ENCODE data around the gene RABAC1. TPM values are rescaled to one million over a fixed set of nuclear protein-coding genes. Genes with fewer than 3 reads are reported as not detected.

The RABAC1 gene
- polyA plus RNA-seq, 1 experiment: 149 TPM

- ChIA-PET CTCF (interaction anchor here (2.0 to 2.8 kb wide), 2 partner anchors 78 to 83 kb away, joined by 8 to 11 read pairs; no protein-coding TSS in a partner anchor), POLR2A (interaction anchor here (0.6 to 1.4 kb wide), 2 partner anchors 9 to 79 kb away, joined by 6 to 7 read pairs; no protein-coding TSS in a partner anchor)
- no peaks in the 10 kb centered on the region for H3K9me3 ChIP-seq (ENCODE audit: control insufficient read depth, insufficient read depth, low read length)
- DNase-seq (ENCODE audit: low read depth, low spot score): peak; percentile 16
- H3K4me3 ChIP-seq (ENCODE audit: low read depth, low read length): 0 out of 2 replicates have a peak overlapping the region, but pooled peaks have one; percentile 22
- no peaks in the 10 kb centered on the region for H3K27me3 ChIP-seq (ENCODE audit: control insufficient read depth, insufficient read depth, low read length)
- peak; percentile 96 for TF ChIP-seq CTCF (IDR thresholded peaks at IDR 0.05; ENCODE audit: low read depth, low read length)
- H3K27ac ChIP-seq (ENCODE audit: low read depth, low read length): no peak overlapping the region
These were observed 7.4 kb downstream of the RABAC1 start for GRCh38 chr19:41951686-41952172.

GRCh38 chr19:41947091-41947490, 12.0 kb downstream of the RABAC1 start:
- no peaks in the 10 kb centered on the region for H3K9me3 ChIP-seq (ENCODE audit: control insufficient read depth, insufficient read depth, low read length)
- ChIA-PET POLR2A (no interaction called here), CTCF (interaction anchor here (2.0 kb wide), 1 partner anchor 74 kb away, joined by 6 read pairs; no protein-coding TSS in a partner anchor)

GRCh38 chr19:41945135-41945766, 13.9 kb downstream of the RABAC1 start:
- Histone ChIP-seq H3K4me3 (ENCODE audit: low read depth, low read length) (no peak overlapping the region), H3K27me3 (ENCODE audit: control insufficient read depth, insufficient read depth, low read length) (peaks cover 6% of the 10 kb centered on the region), H3K9me3 (ENCODE audit: control insufficient read depth, insufficient read depth, low read length) (no peaks in the 10 kb centered on the region), H3K27ac (ENCODE audit: low read depth, low read length) (no peak overlapping the region)
- ChIA-PET POLR2A (interaction anchor here (0.7 kb wide), 1 partner anchor 73 kb away, joined by 3 read pairs; no protein-coding TSS in a partner anchor), CTCF (interaction anchor here (2.0 kb wide), 1 partner anchor 72 kb away, joined by 6 read pairs; no protein-coding TSS in a partner anchor)
- DNase-seq (ENCODE audit: low read depth, low spot score): no peak
- TF ChIP-seq CTCF (IDR thresholded peaks at IDR 0.05; ENCODE audit: low read depth, low read length): no peak

More at GRCh38 chr19:41947091-41947490, 12.0 kb downstream of the RABAC1 start:
- TF ChIP-seq CTCF (IDR thresholded peaks at IDR 0.05; ENCODE audit: low read depth, low read length): no peak
- no peak for DNase-seq (ENCODE audit: low read depth, low spot score)
- Histone ChIP-seq H3K4me3 (ENCODE audit: low read depth, low read length) (no peak overlapping the region), H3K27ac (ENCODE audit: low read depth, low read length) (no peak overlapping the region), H3K27me3 (ENCODE audit: control insufficient read depth, insufficient read depth, low read length) (no peaks in the 10 kb centered on the region)

- Histone ChIP-seq H3K9me3 (ENCODE audit: control insufficient read depth, insufficient read depth, low read length) (no peaks in the 10 kb centered on the region), H3K4me3 (ENCODE audit: low read depth, low read length) (no peak overlapping the region), H3K27ac (ENCODE audit: low read depth, low read length) (no peak overlapping the region), H3K27me3 (ENCODE audit: control insufficient read depth, insufficient read depth, low read length) (peaks cover 10% of the 10 kb centered on the region)
- TF ChIP-seq CTCF (IDR thresholded peaks at IDR 0.05; ENCODE audit: low read depth, low read length): no peak
- ChIA-PET CTCF (no interaction called here), POLR2A (interaction anchor here (0.7 kb wide), 1 partner anchor 72 kb away, joined by 3 read pairs; no protein-coding TSS in a partner anchor)
- no peak for DNase-seq (ENCODE audit: low read depth, low spot score)
These were observed 14.8 kb downstream of the RABAC1 start for GRCh38 chr19:41944336-41944735.

Data from AG04450 (cell line).